OCI-LY7 (cell line): ENCODE data around the gene SPTBN4. TPM values are rescaled to one million over a fixed set of nuclear protein-coding genes. Genes with fewer than 3 reads are reported as not detected.
"Not testable (repeated sequence)": the region's sequence is repeated elsewhere in the genome, so short reads cannot be mapped to it uniquely, and the experiment has no call there.

ENCODE experiments used
- BruUV-seq: library from RNA; stranded (reverse); fragments of 400-500 nt; replicated peaks from 2 replicates; lab custom pipeline; 2021; lab: Mats Ljungman, UMichigan
- CTCF ChIA-PET: fragments of 300-600 bp; sonication (Branson Sonifier 250); formaldehyde crosslinking; loops from one replicate; lab custom pipeline; 2022; ENCODE audit warnings: antibody characterized with exemption; ENCODE audit not compliant: unreplicated experiment; lab: Charles Lee
- POLR2A ChIA-PET: fragments of 300-600 bp; sonication (Branson Sonifier 250); formaldehyde crosslinking; loops from one replicate; lab custom pipeline; 2022; ENCODE audit warnings: antibody characterized with exemption; lab: Charles Lee
- DNase-seq: peaks from one replicate; pipeline ENCODE4 v3.0.0-alpha.2; 2015; ENCODE audit warnings: low spot score
- H2AFZ ChIP-seq: fragments of 200-600 bp; sonication (generic), shearing (Covaris generic); 2 replicates; pipeline ENCODE4 v1.6.1; 2014; ENCODE audit warnings: mild to moderate bottlenecking, antibody characterized with exemption, low read length, moderate library complexity
- H3K27ac ChIP-seq: fragments of 200-600 bp; sonication (generic); 2 replicates; pipeline ENCODE4 v1.5.1; 2014; ENCODE audit warnings: mixed run types, low read depth, mild to moderate bottlenecking, moderate library complexity, low read length, inconsistent platforms; ENCODE audit not compliant: poor library complexity, severe bottlenecking
- H3K36me3 ChIP-seq: fragments of 200-600 bp; sonication (generic); 2 replicates; pipeline ENCODE4 v1.6.1; 2014; ENCODE audit warnings: mild to moderate bottlenecking, antibody characterized with exemption, low read length, moderate library complexity, mixed read lengths; ENCODE audit not compliant: insufficient read depth
- H3K4me1 ChIP-seq: fragments of 200-600 bp; sonication (generic); 2 replicates; pipeline ENCODE4 v1.5.1; 2014; ENCODE audit warnings: mild to moderate bottlenecking, low read length; ENCODE audit not compliant: insufficient read depth, poor library complexity, severe bottlenecking
- H3K4me2 ChIP-seq: fragments of 200-600 bp; sonication (generic); 2 replicates; pipeline ENCODE4 v1.6.1; 2014; ENCODE audit warnings: mild to moderate bottlenecking, low read length
- H3K4me3 ChIP-seq: fragments of 200-600 bp; sonication (generic); 2 replicates; pipeline ENCODE4 v1.5.1; 2014; ENCODE audit warnings: mild to moderate bottlenecking, low read depth, low read length; ENCODE audit not compliant: poor library complexity, severe bottlenecking
- H3K79me2 ChIP-seq: fragments of 200-600 bp; sonication (generic); 2 replicates; pipeline ENCODE4 v1.6.1; 2016; ENCODE audit warnings: low read depth, mild to moderate bottlenecking, low read length, moderate library complexity, mixed read lengths; ENCODE audit not compliant: insufficient read depth
- H3K9me2 ChIP-seq: fragments of 200-600 bp; sonication (generic); 2 replicates; pipeline ENCODE4 v1.6.1; 2016; ENCODE audit warnings: mild to moderate bottlenecking, low read length, mixed read lengths; ENCODE audit not compliant: insufficient read depth
- H3K9me3 ChIP-seq: fragments of 200-600 bp; sonication (generic); 2 replicates; pipeline ENCODE4 v1.6.1; 2014; ENCODE audit warnings: mild to moderate bottlenecking, mixed run types, low read length, mixed read lengths
- H4K20me1 ChIP-seq: fragments of 200-600 bp; sonication (generic); 2 replicates; pipeline ENCODE4 v1.6.1; 2014; ENCODE audit warnings: mild to moderate bottlenecking, antibody characterized with exemption, low read length, moderate library complexity, mixed read lengths; ENCODE audit not compliant: insufficient read depth
- EZH2phosphoT487 ChIP-seq: fragments of 200-600 bp; sonication (generic); IDR thresholded peaks from 2 replicates; pipeline ENCODE4 v1.6.1; 2018; ENCODE audit warnings: low read depth, borderline replicate concordance, mild to moderate bottlenecking, mixed run types, antibody characterized with exemption, low read length, moderate library complexity, mixed read lengths
- intact Hi-C: fragments of 100-400 bp; cut with micrococcal nuclease; formaldehyde crosslinking; loops from one replicate; pipeline ENCODE4 v1.10.0; 2022; ENCODE audit not compliant: unreplicated experiment
- total RNA-seq, 2 experiments: library from RNA; depleted of rRNA in 1 of 2; stranded (reverse); fragments of >200 nt in 1 of 2; shearing (Covaris generic) in 1 of 2; gene quantifications; 2 replicates each; pipeline ENCODE4 v1.2.3, GENCODE V29; 2014 to 2022
- TF ChIP-seq, protein P1 (sequence below): fragments of 200-600 bp; sonication (generic); conservative IDR thresholded peaks from 2 replicates; pipeline ENCODE4 v1.5.1; 2014; ENCODE audit warnings: mild to moderate bottlenecking, antibody characterized with exemption, low read length, moderate library complexity, mixed read lengths

The SPTBN4 gene
- total RNA-seq, 2 experiments from 2014 or later: 4.1 to 6.3 TPM

DNA sequence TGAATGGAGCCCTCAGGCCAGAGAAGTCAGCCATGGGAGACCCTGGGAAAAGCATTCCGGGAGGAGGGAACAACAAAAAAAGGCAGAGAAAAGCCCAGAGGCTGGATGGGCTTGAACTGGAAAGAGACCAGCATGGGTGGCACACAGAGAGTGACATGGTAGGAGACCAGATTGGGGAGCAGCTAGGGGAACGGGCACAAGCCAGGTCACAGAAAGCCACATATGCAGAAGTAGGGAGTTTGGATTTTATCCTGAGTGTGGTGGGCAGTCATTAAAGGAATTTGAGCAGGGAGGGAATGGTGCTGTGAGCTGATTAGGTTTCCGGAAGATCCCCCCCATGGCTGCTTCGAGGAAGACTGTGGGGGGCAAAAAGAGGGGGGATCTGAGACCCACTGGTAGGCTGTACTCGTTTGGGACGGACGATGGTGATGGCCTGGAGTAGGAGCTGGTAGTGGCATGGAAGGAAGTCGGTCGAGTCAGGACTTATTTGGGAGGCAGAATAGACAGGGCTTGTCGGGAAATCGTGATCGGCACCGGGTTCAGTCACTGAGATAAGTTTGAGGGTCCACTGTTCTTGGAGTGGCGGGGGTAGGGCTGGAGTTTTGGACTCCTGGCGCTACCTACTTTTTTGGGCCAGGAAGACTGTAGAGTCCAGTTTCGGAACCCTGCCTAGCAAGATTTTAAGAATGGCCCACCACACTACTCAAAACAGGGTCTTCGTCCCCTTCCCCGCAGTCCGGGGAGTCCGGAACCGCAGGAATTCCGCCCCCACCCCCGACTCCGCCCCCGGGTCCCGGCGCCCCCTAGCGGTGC lies 42.0 kb upstream of the SPTBN4 start:
- TSS peak; percentile 69 for BruUV-seq
- Histone ChIP-seq H3K9me2 (no peaks in the 10 kb centered on the region), H3K4me3 (peak overlapping the region; percentile 84), H3K79me2 (peaks cover 11% of the 10 kb centered on the region; the same call in 1 of the 2 replicates), H3K36me3 (peaks cover 10% of the 10 kb centered on the region; the same call in 1 of the 2 replicates), H4K20me1 (no peaks in the 10 kb centered on the region), H2AFZ (peak overlapping the region; percentile 59; the same call in 1 of the 2 replicates), H3K4me1 (peaks cover 20% of the 10 kb centered on the region), H3K4me2 (peak overlapping the region; percentile 90), H3K27ac (peak overlapping the region; percentile 61), H3K9me3 (no peaks in the 10 kb centered on the region)
- ChIA-PET CTCF (interaction anchor here (1.8 kb wide), 1 partner anchor 14 kb away, joined by 5 read pairs; no protein-coding TSS in a partner anchor), POLR2A (interaction anchor here (0.5 to 2.2 kb wide), 5 partner anchors 11 to 993 kb away, joined by 3 to 8 read pairs (median 4); partner anchors contain the start of genes C19orf47 and PLD3)
- no peak for TF ChIP-seq EZH2phosphoT487
- TF ChIP-seq, protein P1, sequence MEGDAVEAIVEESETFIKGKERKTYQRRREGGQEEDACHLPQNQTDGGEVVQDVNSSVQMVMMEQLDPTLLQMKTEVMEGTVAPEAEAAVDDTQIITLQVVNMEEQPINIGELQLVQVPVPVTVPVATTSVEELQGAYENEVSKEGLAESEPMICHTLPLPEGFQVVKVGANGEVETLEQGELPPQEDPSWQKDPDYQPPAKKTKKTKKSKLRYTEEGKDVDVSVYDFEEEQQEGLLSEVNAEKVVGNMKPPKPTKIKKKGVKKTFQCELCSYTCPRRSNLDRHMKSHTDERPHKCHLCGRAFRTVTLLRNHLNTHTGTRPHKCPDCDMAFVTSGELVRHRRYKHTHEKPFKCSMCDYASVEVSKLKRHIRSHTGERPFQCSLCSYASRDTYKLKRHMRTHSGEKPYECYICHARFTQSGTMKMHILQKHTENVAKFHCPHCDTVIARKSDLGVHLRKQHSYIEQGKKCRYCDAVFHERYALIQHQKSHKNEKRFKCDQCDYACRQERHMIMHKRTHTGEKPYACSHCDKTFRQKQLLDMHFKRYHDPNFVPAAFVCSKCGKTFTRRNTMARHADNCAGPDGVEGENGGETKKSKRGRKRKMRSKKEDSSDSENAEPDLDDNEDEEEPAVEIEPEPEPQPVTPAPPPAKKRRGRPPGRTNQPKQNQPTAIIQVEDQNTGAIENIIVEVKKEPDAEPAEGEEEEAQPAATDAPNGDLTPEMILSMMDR: no peak
- intact Hi-C loops: loop anchor here (1.0 to 10.0 kb wide), 2 partner anchors 18 to 140 kb away; partner anchors contain the start of gene AKT2
- DNase-seq: no peak

DNA sequence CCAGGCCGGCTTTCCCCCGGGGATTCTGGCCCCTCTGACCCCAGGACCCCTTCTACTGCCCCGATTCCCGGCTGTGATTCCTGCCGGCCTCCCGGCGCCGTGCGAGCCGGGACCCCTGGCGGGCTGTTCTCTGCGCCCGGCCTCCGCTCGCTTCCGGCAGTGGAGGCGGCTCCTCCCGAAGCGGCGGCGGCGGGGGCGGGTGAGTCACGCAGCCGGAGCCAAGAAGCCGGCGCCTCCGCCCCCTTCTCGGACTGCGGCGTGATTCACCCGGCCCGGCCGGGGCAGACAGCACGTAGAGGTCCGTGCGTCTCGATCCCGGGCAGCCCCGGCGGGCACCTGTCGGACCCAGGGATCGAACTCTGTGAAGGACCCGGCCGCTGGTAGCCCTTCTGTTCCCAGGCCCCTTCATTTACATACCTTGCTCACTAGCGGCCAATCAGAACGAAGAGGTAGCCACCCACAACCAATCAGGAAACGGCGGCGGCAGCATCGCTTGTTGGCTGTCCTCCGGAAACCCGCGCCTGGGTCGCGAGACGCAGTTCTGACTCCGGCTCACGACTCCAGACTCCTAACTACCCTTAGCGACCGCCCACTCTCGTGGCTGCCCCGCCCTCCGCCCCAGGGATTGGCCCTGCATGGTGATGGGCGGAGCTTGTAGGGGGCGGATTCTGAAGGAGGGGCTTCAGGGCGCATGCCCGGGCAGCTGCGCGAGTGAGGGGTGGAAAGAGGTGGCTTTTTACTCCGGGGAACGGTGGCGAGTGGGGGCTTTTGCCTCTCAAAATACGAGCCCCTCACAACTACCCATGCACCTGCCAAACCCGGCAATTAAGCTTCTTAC lies 41.1 kb upstream of the SPTBN4 start, which contains the start of gene SERTAD1:
TSS of gene SERTAD1 (minus strand) at position 543 of the 838 bp plus-strand sequence. CDS start 2,446 bp downstream, outside the sequence.
- peaks cover 10% of the 10 kb centered on the region; the same call in 1 of the 2 replicates for H3K36me3 ChIP-seq
- POLR2A ChIA-PET: interaction anchor here (0.6 to 2.3 kb wide), 9 partner anchors 10 to 195 kb away, joined by 3 to 8 read pairs (median 5); no protein-coding TSS in a partner anchor
- H4K20me1 ChIP-seq: no peaks in the 10 kb centered on the region
- H3K4me1 ChIP-seq: peaks cover 20% of the 10 kb centered on the region
- H3K4me3 ChIP-seq: peak within 1 kb of the TSS; percentile 84
- intact Hi-C loops: loop anchor here (1.0 to 10.0 kb wide), 2 partner anchors 18 to 141 kb away; partner anchors contain the start of gene AKT2
- CTCF ChIA-PET: interaction anchor here (0.5 to 1.8 kb wide), 2 partner anchors 15 to 210 kb away, joined by 3 to 5 read pairs; no protein-coding TSS in a partner anchor
- DNase-seq: peak; percentile 99
- H3K4me2 ChIP-seq: peak within 1 kb of the TSS; percentile 91
- no peak for TF ChIP-seq EZH2phosphoT487
- TF ChIP-seq, protein P1: peak; percentile 88
- peaks cover 11% of the 10 kb centered on the region; the same call in 1 of the 2 replicates for H3K79me2 ChIP-seq
- no TSS peak for BruUV-seq
- no peaks in the 10 kb centered on the region for H3K9me3 ChIP-seq
- H2AFZ ChIP-seq: peak within 1 kb of the TSS; percentile 59
- H3K9me2 ChIP-seq: no peaks in the 10 kb centered on the region
- H3K27ac ChIP-seq: peak within 1 kb of the TSS; percentile 61

DNA sequence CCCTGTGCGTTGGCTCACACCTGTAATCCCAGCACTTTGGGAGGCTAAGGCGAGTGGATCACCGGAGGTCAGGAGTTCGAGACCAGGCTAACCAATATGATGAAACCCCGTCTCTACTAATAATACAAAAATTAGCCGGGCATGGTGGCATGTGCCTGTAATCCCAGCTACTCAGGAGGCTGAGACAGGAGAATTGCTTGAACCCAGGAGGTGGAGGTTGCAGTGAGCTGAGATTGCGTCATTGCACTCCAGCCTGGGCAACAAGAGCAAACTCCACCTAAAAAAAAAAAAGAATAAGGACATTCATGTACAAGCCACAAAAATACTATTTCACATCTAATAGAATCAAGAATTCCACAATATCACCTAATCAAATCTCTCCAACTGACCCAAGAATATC lies 38.6 kb upstream of the SPTBN4 start:
- H3K36me3 ChIP-seq, POLR2A ChIA-PET, H3K4me2 ChIP-seq, H4K20me1 ChIP-seq, DNase-seq, H3K9me3 ChIP-seq, H3K9me2 ChIP-seq, CTCF ChIA-PET, BruUV-seq, H3K4me3 ChIP-seq, H3K27ac ChIP-seq, H2AFZ ChIP-seq: not testable (repeated sequence)
- H3K4me1 ChIP-seq: peaks cover 17% of the 10 kb centered on the region
- intact Hi-C loops: loop anchor here (10.0 kb wide), 1 partner anchor 143 kb away; the partner anchor contains the start of gene AKT2
- peaks cover 11% of the 10 kb centered on the region; the same call in 1 of the 2 replicates for H3K79me2 ChIP-seq

DNA sequence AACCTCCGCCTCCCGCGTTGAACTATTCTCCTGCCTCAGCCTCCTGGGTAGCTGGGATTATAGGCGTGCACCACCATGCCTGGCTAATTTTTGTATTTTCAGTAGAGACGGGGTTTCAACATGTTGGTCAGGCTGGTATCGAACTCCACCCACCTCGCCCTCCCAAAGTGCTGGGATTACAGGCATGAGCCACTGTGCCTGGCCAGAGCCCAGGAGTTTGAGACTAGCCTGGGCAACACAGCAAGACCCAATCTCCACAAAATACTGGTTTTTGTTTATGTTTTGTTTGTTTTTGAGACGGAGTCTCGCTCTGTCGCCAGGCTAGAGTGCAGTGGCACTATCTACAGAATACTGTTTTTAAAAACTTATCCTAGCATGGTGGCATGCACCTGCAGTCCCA lies 36.6 kb upstream of the SPTBN4 start:
- DNase-seq, H3K27ac ChIP-seq, H3K36me3 ChIP-seq, H3K9me2 ChIP-seq, BruUV-seq, H2AFZ ChIP-seq, intact Hi-C loops, CTCF ChIA-PET, H3K79me2 ChIP-seq, H4K20me1 ChIP-seq, H3K4me3 ChIP-seq, H3K9me3 ChIP-seq, H3K4me2 ChIP-seq: not testable (repeated sequence)
- POLR2A ChIA-PET: interaction anchor here (1.0 kb wide), 1 partner anchor 13 kb away, joined by 8 read pairs; no protein-coding TSS in a partner anchor
- peaks cover 30% of the 10 kb centered on the region for H3K4me1 ChIP-seq
